ENCODE data around the gene FGF19. TPM values are rescaled to one million over a fixed set of nuclear protein-coding genes. Genes with fewer than 3 reads are reported as not detected.

FGF19 gene
- total and polyA plus RNA-seq, 8 donors, result not detected

DNA sequence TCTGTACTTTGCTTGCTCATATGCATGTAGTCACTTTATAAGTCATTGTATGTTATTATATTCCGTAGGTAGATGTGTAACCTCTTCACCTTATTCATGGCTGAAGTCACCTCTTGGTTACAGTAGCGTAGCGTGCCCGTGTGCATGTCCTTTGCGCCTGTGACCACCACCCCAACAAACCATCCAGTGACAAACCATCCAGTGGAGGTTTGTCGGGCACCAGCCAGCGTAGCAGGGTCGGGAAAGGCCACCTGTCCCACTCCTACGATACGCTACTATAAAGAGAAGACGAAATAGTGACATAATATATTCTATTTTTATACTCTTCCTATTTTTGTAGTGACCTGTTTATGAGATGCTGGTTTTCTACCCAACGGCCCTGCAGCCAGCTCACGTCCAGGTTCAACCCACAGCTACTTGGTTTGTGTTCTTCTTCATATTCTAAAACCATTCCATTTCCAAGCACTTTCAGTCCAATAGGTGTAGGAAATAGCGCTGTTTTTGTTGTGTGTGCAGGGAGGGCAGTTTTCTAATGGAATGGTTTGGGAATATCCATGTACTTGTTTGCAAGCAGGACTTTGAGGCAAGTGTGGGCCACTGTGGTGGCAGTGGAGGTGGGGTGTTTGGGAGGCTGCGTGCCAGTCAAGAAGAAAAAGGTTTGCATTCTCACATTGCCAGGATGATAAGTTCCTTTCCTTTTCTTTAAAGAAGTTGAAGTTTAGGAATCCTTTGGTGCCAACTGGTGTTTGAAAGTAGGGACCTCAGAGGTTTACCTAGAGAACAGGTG lies 51.8 kb downstream of the FGF19 start:
- no peak overlapping the region for H3K4me3 ChIP-seq
- no peak for DNase-seq
- H3K4me1 ChIP-seq, result peaks cover 0 to 11% (median 4%) of the 10 kb centered on the region in 4 donors
- H3K9me3 ChIP-seq, result no peaks in the 10 kb centered on the region
- no peak overlapping the region for H3K27ac ChIP-seq
- WGBS, 5 donors, result 86 to 92% (median 88%) methylated on average over 15 of the region's 15 CpGs
- intact Hi-C loops (cut with DNase I; ENCODE audit: low total_unique reads), result no loop called here
- H3K36me3 ChIP-seq, result peaks cover 14 to 74% (median 69%) of the 10 kb centered on the region in 4 donors
- no peak for TF ChIP-seq POLR2A (IDR thresholded peaks at IDR 0.05)
- no peak for TF ChIP-seq POLR2AphosphoS5 (IDR thresholded peaks at IDR 0.05)
- TF ChIP-seq, protein P1, sequence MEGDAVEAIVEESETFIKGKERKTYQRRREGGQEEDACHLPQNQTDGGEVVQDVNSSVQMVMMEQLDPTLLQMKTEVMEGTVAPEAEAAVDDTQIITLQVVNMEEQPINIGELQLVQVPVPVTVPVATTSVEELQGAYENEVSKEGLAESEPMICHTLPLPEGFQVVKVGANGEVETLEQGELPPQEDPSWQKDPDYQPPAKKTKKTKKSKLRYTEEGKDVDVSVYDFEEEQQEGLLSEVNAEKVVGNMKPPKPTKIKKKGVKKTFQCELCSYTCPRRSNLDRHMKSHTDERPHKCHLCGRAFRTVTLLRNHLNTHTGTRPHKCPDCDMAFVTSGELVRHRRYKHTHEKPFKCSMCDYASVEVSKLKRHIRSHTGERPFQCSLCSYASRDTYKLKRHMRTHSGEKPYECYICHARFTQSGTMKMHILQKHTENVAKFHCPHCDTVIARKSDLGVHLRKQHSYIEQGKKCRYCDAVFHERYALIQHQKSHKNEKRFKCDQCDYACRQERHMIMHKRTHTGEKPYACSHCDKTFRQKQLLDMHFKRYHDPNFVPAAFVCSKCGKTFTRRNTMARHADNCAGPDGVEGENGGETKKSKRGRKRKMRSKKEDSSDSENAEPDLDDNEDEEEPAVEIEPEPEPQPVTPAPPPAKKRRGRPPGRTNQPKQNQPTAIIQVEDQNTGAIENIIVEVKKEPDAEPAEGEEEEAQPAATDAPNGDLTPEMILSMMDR (IDR thresholded peaks at IDR 0.05), result no peak
- TF ChIP-seq EP300 (IDR thresholded peaks at IDR 0.05), result no peak
- no peaks in the 10 kb centered on the region for H3K27me3 ChIP-seq

DNA sequence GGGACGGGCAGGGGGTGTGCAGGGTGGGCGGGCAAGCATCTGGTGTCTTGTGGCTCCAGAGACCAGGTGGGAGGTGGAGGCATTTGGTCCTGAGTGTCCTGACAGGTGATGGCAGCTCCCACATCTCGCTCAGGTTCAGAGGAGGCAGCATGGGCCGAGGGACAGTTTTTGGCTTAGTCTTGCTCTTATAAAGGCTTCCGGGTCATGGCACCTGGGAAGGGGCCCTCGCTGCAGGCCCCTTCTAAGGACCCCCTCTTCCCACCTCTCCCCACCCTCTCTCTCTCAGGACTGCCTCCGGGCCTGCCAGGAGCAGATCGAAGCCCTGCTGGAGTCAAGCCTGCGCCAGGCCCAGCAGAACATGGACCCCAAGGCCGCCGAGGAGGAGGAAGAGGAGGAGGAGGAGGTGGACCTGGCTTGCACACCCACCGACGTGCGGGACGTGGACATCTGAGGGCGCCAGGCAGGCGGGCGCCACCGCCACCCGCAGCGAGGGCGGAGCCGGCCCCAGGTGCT lies 52.9 kb downstream of the FGF19 start:
- peaks cover 0 to 11% (median 4%) of the 10 kb centered on the region in 4 donors for H3K4me1 ChIP-seq
- intact Hi-C loops (cut with DNase I; ENCODE audit: low total_unique reads), result no loop called here
- H3K27me3 ChIP-seq, result peaks cover 0 to 2% (median 0%) of the 10 kb centered on the region in 3 donors
- H3K9me3 ChIP-seq, result no peaks in the 10 kb centered on the region
- TF ChIP-seq EP300 (IDR thresholded peaks at IDR 0.05) (no peak), POLR2A (IDR thresholded peaks at IDR 0.05) (no peak), POLR2AphosphoS5 (IDR thresholded peaks at IDR 0.05) (no peak)
- TF ChIP-seq, protein P1 (IDR thresholded peaks at IDR 0.05), result no peak
- no peak overlapping the region for H3K27ac ChIP-seq
- 73 to 92% (median 86%) methylated on average over 19 to 23 of the region's 23 CpGs for WGBS, 5 donors
- DNase-seq, result no peak
- peaks cover 14 to 85% (median 73%) of the 10 kb centered on the region in 4 donors for H3K36me3 ChIP-seq
- no peak overlapping the region for H3K4me3 ChIP-seq

DNA sequence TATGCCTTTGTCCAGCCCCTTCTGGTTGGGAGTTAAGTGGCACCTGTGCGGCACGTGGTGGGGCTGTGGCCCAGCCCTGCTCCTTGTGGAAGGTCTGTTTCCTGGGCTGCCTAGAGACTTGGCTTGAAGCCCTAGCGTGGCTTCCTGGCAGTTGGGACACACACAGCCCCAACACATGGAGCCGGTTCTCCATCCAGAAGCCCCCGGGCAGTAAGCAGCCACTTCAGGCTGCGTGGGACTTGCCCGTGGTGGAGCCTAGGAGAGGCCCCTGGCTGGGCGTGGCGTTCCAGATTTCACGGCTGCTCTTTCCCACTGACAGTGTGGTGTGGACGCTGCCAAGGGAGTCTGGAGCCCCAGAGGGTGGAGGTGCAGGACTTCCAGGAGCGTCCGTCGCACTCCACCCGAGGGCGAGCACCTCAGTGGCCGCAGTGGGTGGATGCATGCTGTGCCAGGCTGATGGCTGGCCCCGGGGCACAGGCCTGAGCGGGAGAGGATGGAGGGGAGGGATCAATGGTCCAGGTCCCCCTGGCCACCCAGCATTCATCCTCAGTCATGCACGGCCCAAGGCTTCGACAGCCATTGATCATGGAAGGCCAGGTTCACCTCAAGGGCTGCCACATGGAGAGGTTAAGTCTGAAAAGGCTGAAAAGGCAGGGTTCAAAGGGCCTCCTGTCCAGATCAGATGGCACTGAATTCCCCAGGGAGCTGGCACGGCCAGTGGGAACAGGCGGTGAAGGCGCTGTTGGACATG lies 53.6 kb downstream of the FGF19 start:
- Histone ChIP-seq H3K4me3 (no peak overlapping the region), H3K4me1 (peaks cover 0 to 12% (median 6%) of the 10 kb centered on the region in 4 donors), H3K36me3 (peaks cover 14 to 91% (median 75%) of the 10 kb centered on the region in 4 donors), H3K27ac (no peak overlapping the region), H3K27me3 (peaks cover 0 to 8% (median 0%) of the 10 kb centered on the region in 3 donors), H3K9me3 (no peaks in the 10 kb centered on the region)
- 74 to 88% (median 78%) methylated on average over 13 to 24 of the region's 24 CpGs for WGBS, 5 donors
- intact Hi-C loops (cut with DNase I; ENCODE audit: low total_unique reads), result no loop called here
- no peak for DNase-seq
- TF ChIP-seq POLR2AphosphoS5 (IDR thresholded peaks at IDR 0.05) (no peak), POLR2A (IDR thresholded peaks at IDR 0.05) (no peak), EP300 (IDR thresholded peaks at IDR 0.05) (no peak)
- TF ChIP-seq, protein P1 (IDR thresholded peaks at IDR 0.05), result no peak

DNA sequence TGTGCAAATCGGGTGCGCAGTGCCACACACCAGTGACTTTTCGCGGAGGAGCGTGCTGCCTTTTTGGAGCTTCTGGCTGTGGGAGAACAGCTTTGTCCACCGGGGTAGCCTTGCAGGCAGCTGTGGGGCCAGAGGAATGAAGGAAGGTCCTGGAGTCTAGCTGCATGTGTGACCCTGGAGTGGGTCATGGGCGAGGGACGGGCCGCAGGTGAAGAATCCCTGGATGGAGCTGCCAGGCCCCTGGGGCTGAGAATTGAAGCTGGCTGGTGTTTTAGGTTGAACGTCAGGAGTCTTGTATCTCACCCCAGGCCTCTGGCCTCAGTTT lies 54.3 kb downstream of the FGF19 start:
- H3K27me3 ChIP-seq, result peaks cover 0 to 15% (median 0%) of the 10 kb centered on the region in 3 donors
- H3K27ac ChIP-seq, result no peak overlapping the region
- peaks cover 2 to 13% (median 10%) of the 10 kb centered on the region in 4 donors for H3K4me1 ChIP-seq
- no peak overlapping the region for H3K4me3 ChIP-seq
- peaks cover 14 to 97% (median 78%) of the 10 kb centered on the region in 4 donors for H3K36me3 ChIP-seq
- intact Hi-C loops (cut with DNase I; ENCODE audit: low total_unique reads), result loop anchor here (5.0 to 10.0 kb wide), 2 partner anchors 365 to 547 kb away; no protein-coding TSS in a partner anchor
- no peak for TF ChIP-seq POLR2A (IDR thresholded peaks at IDR 0.05)
- TF ChIP-seq, protein P1 (IDR thresholded peaks at IDR 0.05), result no peak
- TF ChIP-seq EP300 (IDR thresholded peaks at IDR 0.05), result no peak
- no peak for TF ChIP-seq POLR2AphosphoS5 (IDR thresholded peaks at IDR 0.05)
- no peak for DNase-seq
- 90 to 94% (median 92%) methylated on average over 10 of the region's 10 CpGs for WGBS, 5 donors
- no peaks in the 10 kb centered on the region for H3K9me3 ChIP-seq
